Endothelial cell (in vitro differentiated cells): Measurements from ENCODE around the gene C9orf57. TPM values are rescaled to one million over a fixed set of nuclear protein-coding genes. Genes with fewer than 3 reads are reported as not detected.

Experiments used
- DNase-seq: peaks from one replicate; pipeline ENCODE4 v3.0.0; 2021; ENCODE audit warnings: low spot score
- H3K27ac Mint-ChIP-seq: one replicate; pipeline ENCODE4 v1.8.0; 2021; ENCODE audit warnings: mixed read lengths, inconsistent platforms; ENCODE audit not compliant: unreplicated experiment
- H3K27me3 Mint-ChIP-seq: one replicate; pipeline ENCODE4 v1.8.0; 2021; ENCODE audit warnings: mild to moderate bottlenecking, moderate library complexity, mixed read lengths, inconsistent platforms; ENCODE audit not compliant: unreplicated experiment
- H3K36me3 Mint-ChIP-seq: one replicate; pipeline ENCODE4 v1.8.0; 2021; ENCODE audit warnings: mild to moderate bottlenecking, low read depth, mixed read lengths, inconsistent platforms; ENCODE audit not compliant: unreplicated experiment
- H3K4me1 Mint-ChIP-seq: one replicate; pipeline ENCODE4 v1.8.0; 2021; ENCODE audit warnings: mild to moderate bottlenecking, mixed read lengths, inconsistent platforms; ENCODE audit not compliant: unreplicated experiment
- H3K4me3 Mint-ChIP-seq: one replicate; pipeline ENCODE4 v1.8.0; 2021; ENCODE audit warnings: mild to moderate bottlenecking, mixed read lengths, inconsistent platforms; ENCODE audit not compliant: unreplicated experiment
- H3K9me3 Mint-ChIP-seq: one replicate; pipeline ENCODE4 v1.8.0; 2021; ENCODE audit warnings: mixed read lengths, inconsistent platforms; ENCODE audit not compliant: unreplicated experiment
- total RNA-seq: library from RNA; stranded (reverse); fragmentation: NEBNext Ultra II Directional; extraction: Animal tissue kit (Norgen Biotek cat#: 25700); gene quantifications from one replicate; pipeline ENCODE4 v1.2.1, GENCODE V29; 2021; ENCODE audit not compliant: unreplicated experiment
- TF ChIP-seq, protein P1 (sequence below): fragments of 200-600 bp; sonication (generic); IDR thresholded peaks from one replicate; pipeline ENCODE4 v1.5.0; 2021; ENCODE audit warnings: antibody characterized with exemption; ENCODE audit not compliant: unreplicated experiment

Gene C9orf57
- total RNA-seq, 1 donor from 2014 or later, result not detected

DNA sequence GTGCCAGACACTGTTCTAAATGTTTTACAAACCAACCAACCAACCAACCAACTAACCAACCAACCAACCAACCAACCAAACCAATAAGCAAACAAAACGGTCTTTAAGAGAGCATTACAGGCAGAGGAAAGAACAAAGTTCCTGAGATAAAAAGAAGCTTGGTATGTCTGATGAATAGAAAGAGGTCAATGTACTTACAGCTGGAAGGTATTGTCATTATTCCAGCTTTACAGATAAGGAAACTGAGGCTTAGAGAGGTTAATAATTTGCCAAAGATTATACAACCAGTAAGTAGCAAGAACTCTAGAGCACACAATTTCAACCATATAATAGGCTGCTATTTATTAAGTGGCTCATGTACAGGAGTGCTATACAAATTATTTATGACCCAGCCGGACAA is 29.6 kb downstream of the C9orf57 start:
- Mint-ChIP-seq H3K36me3 (no peaks in the 10 kb centered on the region), H3K27ac (no peak overlapping the region), H3K9me3 (no peaks in the 10 kb centered on the region), H3K27me3 (no peaks in the 10 kb centered on the region), H3K4me3 (no peak overlapping the region), H3K4me1 (no peaks in the 10 kb centered on the region)
- no peak for DNase-seq
- TF ChIP-seq, protein P1, sequence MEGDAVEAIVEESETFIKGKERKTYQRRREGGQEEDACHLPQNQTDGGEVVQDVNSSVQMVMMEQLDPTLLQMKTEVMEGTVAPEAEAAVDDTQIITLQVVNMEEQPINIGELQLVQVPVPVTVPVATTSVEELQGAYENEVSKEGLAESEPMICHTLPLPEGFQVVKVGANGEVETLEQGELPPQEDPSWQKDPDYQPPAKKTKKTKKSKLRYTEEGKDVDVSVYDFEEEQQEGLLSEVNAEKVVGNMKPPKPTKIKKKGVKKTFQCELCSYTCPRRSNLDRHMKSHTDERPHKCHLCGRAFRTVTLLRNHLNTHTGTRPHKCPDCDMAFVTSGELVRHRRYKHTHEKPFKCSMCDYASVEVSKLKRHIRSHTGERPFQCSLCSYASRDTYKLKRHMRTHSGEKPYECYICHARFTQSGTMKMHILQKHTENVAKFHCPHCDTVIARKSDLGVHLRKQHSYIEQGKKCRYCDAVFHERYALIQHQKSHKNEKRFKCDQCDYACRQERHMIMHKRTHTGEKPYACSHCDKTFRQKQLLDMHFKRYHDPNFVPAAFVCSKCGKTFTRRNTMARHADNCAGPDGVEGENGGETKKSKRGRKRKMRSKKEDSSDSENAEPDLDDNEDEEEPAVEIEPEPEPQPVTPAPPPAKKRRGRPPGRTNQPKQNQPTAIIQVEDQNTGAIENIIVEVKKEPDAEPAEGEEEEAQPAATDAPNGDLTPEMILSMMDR, result no peak

DNA sequence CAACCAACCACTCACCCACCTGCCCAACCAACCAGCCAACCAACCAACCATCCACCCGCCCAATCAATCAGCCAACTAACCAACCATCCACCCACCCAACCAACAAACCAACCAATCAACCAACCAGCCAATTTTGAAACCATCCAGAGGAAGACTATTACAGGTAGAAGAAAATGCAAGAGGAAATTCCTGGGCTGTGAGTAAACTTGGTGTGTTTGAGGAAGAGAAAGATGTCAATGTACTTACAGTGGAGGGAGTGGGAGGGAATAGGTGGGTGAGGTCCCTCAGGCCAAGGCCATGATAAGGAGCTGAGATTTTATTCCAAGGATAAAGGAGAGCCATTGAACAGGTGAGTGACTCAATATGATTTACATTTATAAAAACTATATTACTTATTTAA is 30.4 kb downstream of the C9orf57 start:
- Mint-ChIP-seq H3K27ac (no peak overlapping the region), H3K9me3 (no peaks in the 10 kb centered on the region), H3K27me3 (no peaks in the 10 kb centered on the region), H3K4me1 (no peaks in the 10 kb centered on the region), H3K36me3 (no peaks in the 10 kb centered on the region), H3K4me3 (no peak overlapping the region)
- TF ChIP-seq, protein P1, result no peak
- no peak for DNase-seq

DNA sequence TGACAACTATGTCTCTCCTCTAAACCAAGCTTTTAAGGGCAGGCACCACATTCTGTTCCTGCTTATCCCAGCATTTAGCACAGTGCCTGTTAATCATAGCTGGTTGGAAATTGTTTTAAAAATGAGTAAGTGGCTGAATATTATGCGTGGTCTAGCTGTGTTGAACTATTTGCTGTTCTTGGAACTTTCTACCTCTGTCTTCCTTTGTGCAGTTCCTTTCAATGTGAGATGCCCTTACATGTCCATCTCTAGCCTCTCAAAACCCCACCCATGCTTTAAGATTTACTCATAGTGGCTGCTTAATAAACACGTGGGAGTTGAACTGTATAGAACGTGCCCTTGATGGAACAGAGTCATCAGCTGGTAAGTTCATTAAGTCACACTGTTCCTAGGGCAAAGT is 34.5 kb downstream of the C9orf57 start:
- no peak for DNase-seq
- peaks cover 3% of the 10 kb centered on the region for H3K27me3 Mint-ChIP-seq
- TF ChIP-seq, protein P1, result no peak
- no peaks in the 10 kb centered on the region for H3K36me3 Mint-ChIP-seq
- no peak overlapping the region for H3K4me3 Mint-ChIP-seq
- no peak overlapping the region for H3K27ac Mint-ChIP-seq
- no peaks in the 10 kb centered on the region for H3K4me1 Mint-ChIP-seq
- no peaks in the 10 kb centered on the region for H3K9me3 Mint-ChIP-seq

DNA sequence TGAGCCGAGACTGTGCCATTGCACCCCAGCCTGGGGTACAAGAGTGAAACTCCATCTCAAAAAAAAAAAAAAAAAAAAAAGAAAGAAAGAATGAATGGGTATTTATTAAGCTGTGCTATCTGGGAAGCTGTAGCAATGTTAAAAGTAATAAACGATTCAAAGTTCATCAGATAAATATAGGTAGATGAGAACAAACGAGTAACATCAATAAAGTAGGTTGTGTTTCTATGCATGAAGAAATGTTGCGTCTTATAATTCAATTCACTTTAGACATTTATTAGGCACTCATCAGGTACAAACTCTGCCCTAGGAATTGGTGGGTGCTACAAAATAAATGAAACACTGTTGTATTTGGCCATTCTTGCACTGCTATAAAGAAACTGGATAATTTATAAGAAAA is 36.8 kb downstream of the C9orf57 start:
- no peak overlapping the region for H3K27ac Mint-ChIP-seq
- no peaks in the 10 kb centered on the region for H3K4me1 Mint-ChIP-seq
- peaks cover 3% of the 10 kb centered on the region for H3K27me3 Mint-ChIP-seq
- H3K9me3 Mint-ChIP-seq, result no peaks in the 10 kb centered on the region
- TF ChIP-seq, protein P1, result no peak
- no peak for DNase-seq
- no peak overlapping the region for H3K4me3 Mint-ChIP-seq
- no peaks in the 10 kb centered on the region for H3K36me3 Mint-ChIP-seq

DNA sequence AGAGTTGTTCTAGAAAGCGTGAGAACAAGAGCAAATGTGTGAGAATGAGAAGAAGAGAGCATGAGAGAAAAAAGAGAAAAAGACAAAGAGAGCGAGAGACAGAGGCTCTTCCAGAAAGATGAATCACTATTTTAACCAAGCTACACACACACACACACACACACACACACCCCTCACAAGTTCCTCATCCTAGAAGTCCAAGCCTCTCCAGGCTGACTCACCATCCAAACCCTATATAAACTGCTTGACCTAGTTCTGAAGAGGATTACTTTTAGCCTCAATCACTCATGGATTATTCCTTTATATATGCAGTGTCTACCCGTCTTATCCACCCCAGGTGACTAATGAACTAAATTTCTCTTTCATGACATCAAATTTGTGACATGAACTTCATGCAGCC is 37.6 kb downstream of the C9orf57 start:
- no peaks in the 10 kb centered on the region for H3K36me3 Mint-ChIP-seq
- H3K27ac Mint-ChIP-seq, result no peak overlapping the region
- H3K4me1 Mint-ChIP-seq, result no peaks in the 10 kb centered on the region
- no peak for DNase-seq
- no peak overlapping the region for H3K4me3 Mint-ChIP-seq
- peaks cover 3% of the 10 kb centered on the region for H3K27me3 Mint-ChIP-seq
- TF ChIP-seq, protein P1, result no peak
- H3K9me3 Mint-ChIP-seq, result no peaks in the 10 kb centered on the region
